B cell (primary cell): ENCODE data around the gene CUL9. TPM values are rescaled to one million over a fixed set of nuclear protein-coding genes. Genes with fewer than 3 reads are reported as not detected.

Experiments
- ATAC-seq: fragments of 200-7000 bp; cut with Tn5 transposase; one replicate; pipeline ENCODE4 v1.10.0; 2021; ENCODE audit warnings: low read depth, mild to moderate bottlenecking, moderate number of reproducible peaks, moderate library complexity
- CTCF ChIA-PET: fragments of 350-600 bp; sonication (Branson Sonifier 250); formaldehyde crosslinking; loops from one replicate; lab custom pipeline; 2021; ENCODE audit warnings: antibody characterized with exemption, inconsistent platforms; lab: Charles Lee
- POLR2A ChIA-PET: fragments of 350-600 bp; sonication (Branson Sonifier 250); formaldehyde crosslinking; loops from one replicate; lab custom pipeline; 2021; ENCODE audit warnings: antibody characterized with exemption; lab: Charles Lee
- DNase-seq: peaks from one replicate; pipeline ENCODE4 v3.0.0; 2013
- H2AFZ ChIP-seq: 2 replicates; pipeline ENCODE4 v1.6.1; 2012; ENCODE audit warnings: mild to moderate bottlenecking, low read depth, low read length; ENCODE audit not compliant: insufficient read depth, poor library complexity, severe bottlenecking
- H3K27ac ChIP-seq, 2 donors: 1 replicate in 1 of 2; 2 replicates in 1 of 2; pipeline ENCODE4 v1.5.1; 2012 to 2013; ENCODE audit warnings: low read length in 2 of 2, mild to moderate bottlenecking in 2 of 2, moderate library complexity in 1 of 2
- H3K27me3 ChIP-seq, 4 experiments: fragments of 200-600 bp in 1 of 4; sonication (generic) in 1 of 4; replicated peaks in 1 of 4; 1 replicate in 2 of 4; 2 replicates in 2 of 4; pipeline versions ENCODE4 v1.6.1 to v1.7.0; 2013 to 2016; ENCODE audit warnings: low read length in 3 of 4, mild to moderate bottlenecking in 2 of 4, mixed read lengths in 1 of 4, moderate library complexity in 1 of 4; ENCODE audit not compliant: insufficient read depth in 4 of 4, control insufficient read depth in 3 of 4; ENCODE audit errors: control extremely low read depth in 1 of 4
- H3K36me3 ChIP-seq, 2 experiments: replicated peaks in 1 of 2; 1 replicate in 1 of 2; 2 replicates in 1 of 2; pipeline versions ENCODE4 v1.6.1 to v1.7.1; 2013; ENCODE audit warnings: low read length in 1 of 2; ENCODE audit not compliant: insufficient read depth in 2 of 2, control insufficient read depth in 1 of 2; ENCODE audit errors: control extremely low read depth in 1 of 2, extremely low read depth in 1 of 2
- H3K4me1 ChIP-seq, 2 donors: fragments of 200-600 bp in 1 of 2; sonication (generic) in 1 of 2; 1 replicate in 1 of 2; 2 replicates in 1 of 2; pipeline versions ENCODE4 v1.5.1 to v1.6.1; 2013 to 2017; ENCODE audit warnings: low read length in 2 of 2; ENCODE audit not compliant: control insufficient read depth in 2 of 2, insufficient read depth in 2 of 2
- H3K4me2 ChIP-seq: replicated peaks from 2 replicates; pipeline ENCODE3; 2012; ENCODE audit warnings: mild to moderate bottlenecking, low read depth, low read length; ENCODE audit not compliant: poor library complexity, severe bottlenecking
- H3K4me3 ChIP-seq, 5 experiments: fragments of 200-600 bp in 1 of 5; sonication (generic) in 1 of 5; 1 replicate in 3 of 5; 2 replicates in 2 of 5; pipeline versions ENCODE4 v1.5.1 to v1.7.0; 2011 to 2016; ENCODE audit warnings: low read length in 4 of 5, mild to moderate bottlenecking in 4 of 5, low read depth in 2 of 5, control low read depth in 1 of 5, moderate library complexity in 1 of 5; ENCODE audit not compliant: insufficient read depth in 1 of 5; ENCODE audit errors: control extremely low read depth in 1 of 5, extremely low read depth in 1 of 5
- H3K79me2 ChIP-seq: fragments of 200-600 bp; sonication (generic); one replicate; pipeline ENCODE4 v1.6.0; 2016; ENCODE audit warnings: low read length; ENCODE audit not compliant: control insufficient read depth, insufficient read depth
- H3K9ac ChIP-seq: fragments of 200-600 bp; sonication (generic); 2 replicates; pipeline ENCODE4 v1.6.1; 2017; ENCODE audit warnings: mild to moderate bottlenecking, low read length, moderate library complexity
- H3K9me3 ChIP-seq, 3 donors: one replicate each; pipeline versions ENCODE4 v1.6.1 to v1.7.1; 2013; ENCODE audit warnings: low read length in 2 of 3; ENCODE audit not compliant: control insufficient read depth in 2 of 3, insufficient read depth in 1 of 3; ENCODE audit errors: control extremely low read depth in 1 of 3
- H4K20me1 ChIP-seq: 2 replicates; pipeline ENCODE4 v1.6.0; 2012; ENCODE audit warnings: mild to moderate bottlenecking, low read length; ENCODE audit not compliant: insufficient read depth, control insufficient read depth, poor library complexity, severe bottlenecking
- H3K27ac Mint-ChIP-seq: one replicate; pipeline ENCODE4 v1.8.0; 2021; ENCODE audit warnings: mixed read lengths
- H3K27me3 Mint-ChIP-seq: one replicate; pipeline ENCODE4 v1.8.0; 2021; ENCODE audit warnings: mixed read lengths
- H3K4me1 Mint-ChIP-seq: one replicate; pipeline ENCODE4 v1.8.0; 2021; ENCODE audit warnings: mixed read lengths
- H3K4me3 Mint-ChIP-seq: one replicate; pipeline ENCODE4 v1.8.0; 2021; ENCODE audit warnings: mixed read lengths
- H3K9me3 Mint-ChIP-seq: one replicate; pipeline ENCODE4 v1.8.0; 2022; ENCODE audit warnings: mixed read lengths; ENCODE audit not compliant: insufficient read depth
- CTCF ChIP-seq: fragments of 200-600 bp; IDR thresholded peaks from one replicate; pipeline ENCODE4 v1.8.0; 2022; ENCODE audit warnings: antibody characterized with exemption, mild to moderate bottlenecking
- EZH2 ChIP-seq: IDR thresholded peaks from 2 replicates; pipeline ENCODE4 v1.6.1; 2012; ENCODE audit warnings: borderline replicate concordance, low read depth, mild to moderate bottlenecking, moderate library complexity, low read length; ENCODE audit not compliant: insufficient read depth, poor library complexity, severe bottlenecking
- WGBS: methylation state at CpG from one replicate; pipeline ENCODE4 v1.1.5; 2013; ENCODE audit warnings: missing lambda C conversion rate; ENCODE audit not compliant: insufficient coverage; 5-methylcytosine and 5-hydroxymethylcytosine counted together
- intact Hi-C: fragments of 100-400 bp; cut with micrococcal nuclease; formaldehyde crosslinking; loops from one replicate; pipeline ENCODE4 v1.10.0; 2022
- polyA plus RNA-seq: library from polyadenylated mRNA; depleted of rRNA; stranded (reverse); fragments of >200 nt; gene quantifications from 2 replicates; pipeline ENCODE4 v1.2.3, GENCODE V29; 2012
- total RNA-seq, 2 donors: library from RNA; stranded (reverse); fragments of 120-200 nt in 1 of 2; gene quantifications; 1 replicate in 1 of 2; 2 replicates in 1 of 2; pipeline versions ENCODE4 v1.2.3 to v1.2.4, GENCODE V29; 2013 to 2022

Gene CUL9
- total and polyA plus RNA-seq, 2 donors (not counting 1 experiment from before 2014, with no cell fraction given): 98.0 to 110 TPM

GRCh38 chr6:43180058-43180457, 1.9 kb upstream of the CUL9 start:
- intact Hi-C loops: no loop called here
- H2AFZ ChIP-seq: no peak overlapping the region
- H3K9me3 ChIP-seq: no peaks in the 10 kb centered on the region
- no peak overlapping the region for H3K27ac ChIP-seq
- H3K4me3 ChIP-seq: no peak overlapping the region
- ChIA-PET POLR2A (no interaction called here), CTCF (interaction anchor here (0.7 to 1.3 kb wide), 4 partner anchors 10 to 272 kb away, joined by 3 to 6 read pairs (median 3); partner anchors contain the start of genes KLHDC3 and MEA1)
- peaks cover 25 to 30% of the 10 kb centered on the region in 2 donors for H3K4me1 ChIP-seq
- WGBS: 90% methylated on average over 7 of the region's 7 CpGs
- H3K9me3 Mint-ChIP-seq: no peaks in the 10 kb centered on the region
- no peak for TF ChIP-seq EZH2
- H4K20me1 ChIP-seq: peaks cover 14% of the 10 kb centered on the region
- H3K27me3 Mint-ChIP-seq: no peaks in the 10 kb centered on the region
- ATAC-seq (no peak), DNase-seq (no peak)
- no peak overlapping the region for H3K4me3 Mint-ChIP-seq
- no peak overlapping the region for H3K4me2 ChIP-seq
- peaks cover 41% of the 10 kb centered on the region for H3K4me1 Mint-ChIP-seq
- H3K36me3 ChIP-seq: peaks cover 2 to 45% of the 10 kb centered on the region in 2 experiments
- peaks cover 65% of the 10 kb centered on the region for H3K79me2 ChIP-seq
- no peaks in the 10 kb centered on the region for H3K27me3 ChIP-seq
- H3K9ac ChIP-seq: no peak overlapping the region
- no peak overlapping the region for H3K27ac Mint-ChIP-seq

- intact Hi-C loops: no loop called here
- TF ChIP-seq CTCF: no peak
- TF ChIP-seq EZH2: no peak
- no peak for DNase-seq
Measured at GRCh38 chr6:43180985-43181384, 1.0 kb upstream of the CUL9 start.

More at GRCh38 chr6:43180985-43181384, 1.0 kb upstream of the CUL9 start:
- Histone ChIP-seq H2AFZ (no peak overlapping the region), H3K4me1 (peaks cover 20 to 21% of the 10 kb centered on the region in 2 donors), H3K4me3 (no peak overlapping the region), H3K27me3 (no peaks in the 10 kb centered on the region), H3K36me3 (peaks cover 6 to 44% of the 10 kb centered on the region in 2 experiments), H3K9me3 (no peaks in the 10 kb centered on the region), H3K27ac (peak overlapping the region in 1 of 2 donors; percentile 87), H4K20me1 (peaks cover 4% of the 10 kb centered on the region), H3K79me2 (peaks cover 68% of the 10 kb centered on the region), H3K4me2 (no peak overlapping the region), H3K9ac (no peak overlapping the region)
- CTCF ChIA-PET: interaction anchor here (1.0 to 1.3 kb wide), 3 partner anchors 9 to 43 kb away, joined by 3 to 6 read pairs (median 3); no protein-coding TSS in a partner anchor
- Mint-ChIP-seq H3K4me3 (peak overlapping the region; percentile 92), H3K4me1 (peaks cover 39% of the 10 kb centered on the region), H3K9me3 (no peaks in the 10 kb centered on the region), H3K27me3 (no peaks in the 10 kb centered on the region), H3K27ac (peak overlapping the region; percentile 91)
- no peak for ATAC-seq
- POLR2A ChIA-PET: interaction anchor here (1.7 kb wide), 1 partner anchor 8 kb away, joined by 7 read pairs; no protein-coding TSS in a partner anchor
- WGBS: 40% methylated on average over 3 of the region's 5 CpGs
